ENCODE data around the gene ARG2.

- no peak for TF ChIP-seq CTCF (IDR thresholded peaks at IDR 0.05)
- no peak for TF ChIP-seq POLR2AphosphoS5 (IDR thresholded peaks at IDR 0.05)
Measured at GRCh38 chr14:67602076-67602475, 17.6 kb upstream of the ARG2 start.
